Brain microvascular endothelial cell (primary cell): ENCODE measurements around the gene KCMF1.
A peak's percentile ranks its signal among the peaks of the same experiment; 100 is the strongest.

ENCODE experiments used
- DNase-seq: peaks from one replicate; pipeline ENCODE4 v3.0.0-alpha.2; 2020
- H3K27ac ChIP-seq: fragments of 250-450 bp; sonication (Bioruptor Pico); 2 replicates; pipeline ENCODE4 v1.5.1; 2020; ENCODE audit warnings: mild to moderate bottlenecking, moderate library complexity
- H3K27me3 ChIP-seq: fragments of 250-450 bp; sonication (Bioruptor Pico); replicated peaks from 2 replicates; pipeline ENCODE4 v1.5.1; 2020; ENCODE audit warnings: mild to moderate bottlenecking
- H3K36me3 ChIP-seq: fragments of 250-450 bp; sonication (Bioruptor Pico); replicated peaks from 2 replicates; pipeline ENCODE4 v1.5.1; 2020; ENCODE audit warnings: mild to moderate bottlenecking
- H3K4me3 ChIP-seq: 2 replicates; pipeline ENCODE4 v1.5.1; 2011; ENCODE audit warnings: low read depth, mild to moderate bottlenecking, control low read depth, low read length, moderate library complexity
- in situ Hi-C: cut with HindIII; loops from 2 replicates; pipeline ENCODE4 v1.10.0; 2017; ENCODE audit warnings: low sequenced_read_pairs, low pct_ligation_motif_present
- TF ChIP-seq, protein P1 (sequence below): IDR thresholded peaks from 2 replicates; pipeline ENCODE4 v1.5.1; 2011; ENCODE audit warnings: low read depth, mild to moderate bottlenecking, moderate library complexity, low read length, control low read depth, inconsistent platforms; ENCODE audit errors: missing control alignments

KCMF1 gene

DNA sequence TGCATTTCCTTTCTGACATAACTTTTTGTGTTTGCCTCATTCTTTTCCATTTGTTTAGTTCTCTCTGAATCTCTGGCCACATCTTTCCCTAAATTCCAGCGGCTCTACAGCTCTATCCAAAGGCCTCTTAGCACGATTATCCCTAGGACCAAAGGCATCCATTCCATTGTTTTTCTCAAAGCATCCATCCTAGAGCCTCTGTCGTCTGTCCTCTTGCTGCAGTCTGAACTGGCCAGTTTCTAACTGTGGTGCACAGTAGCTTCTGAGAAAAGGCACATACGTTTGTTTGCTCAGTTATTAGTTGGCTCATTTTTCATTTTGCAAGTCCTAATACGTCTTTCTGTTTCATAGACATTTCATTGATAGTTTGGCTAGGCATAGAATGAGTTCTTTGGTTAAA, 116.6 kb downstream of the KCMF1 start:
- no peak overlapping the region for H3K4me3 ChIP-seq
- TF ChIP-seq, protein P1, sequence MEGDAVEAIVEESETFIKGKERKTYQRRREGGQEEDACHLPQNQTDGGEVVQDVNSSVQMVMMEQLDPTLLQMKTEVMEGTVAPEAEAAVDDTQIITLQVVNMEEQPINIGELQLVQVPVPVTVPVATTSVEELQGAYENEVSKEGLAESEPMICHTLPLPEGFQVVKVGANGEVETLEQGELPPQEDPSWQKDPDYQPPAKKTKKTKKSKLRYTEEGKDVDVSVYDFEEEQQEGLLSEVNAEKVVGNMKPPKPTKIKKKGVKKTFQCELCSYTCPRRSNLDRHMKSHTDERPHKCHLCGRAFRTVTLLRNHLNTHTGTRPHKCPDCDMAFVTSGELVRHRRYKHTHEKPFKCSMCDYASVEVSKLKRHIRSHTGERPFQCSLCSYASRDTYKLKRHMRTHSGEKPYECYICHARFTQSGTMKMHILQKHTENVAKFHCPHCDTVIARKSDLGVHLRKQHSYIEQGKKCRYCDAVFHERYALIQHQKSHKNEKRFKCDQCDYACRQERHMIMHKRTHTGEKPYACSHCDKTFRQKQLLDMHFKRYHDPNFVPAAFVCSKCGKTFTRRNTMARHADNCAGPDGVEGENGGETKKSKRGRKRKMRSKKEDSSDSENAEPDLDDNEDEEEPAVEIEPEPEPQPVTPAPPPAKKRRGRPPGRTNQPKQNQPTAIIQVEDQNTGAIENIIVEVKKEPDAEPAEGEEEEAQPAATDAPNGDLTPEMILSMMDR, result no peak
- no peak for DNase-seq
- no peak overlapping the region for H3K27ac ChIP-seq
- peaks cover 6% of the 10 kb centered on the region for H3K27me3 ChIP-seq
- no peaks in the 10 kb centered on the region for H3K36me3 ChIP-seq
- in situ Hi-C loops, result no loop called here

DNA sequence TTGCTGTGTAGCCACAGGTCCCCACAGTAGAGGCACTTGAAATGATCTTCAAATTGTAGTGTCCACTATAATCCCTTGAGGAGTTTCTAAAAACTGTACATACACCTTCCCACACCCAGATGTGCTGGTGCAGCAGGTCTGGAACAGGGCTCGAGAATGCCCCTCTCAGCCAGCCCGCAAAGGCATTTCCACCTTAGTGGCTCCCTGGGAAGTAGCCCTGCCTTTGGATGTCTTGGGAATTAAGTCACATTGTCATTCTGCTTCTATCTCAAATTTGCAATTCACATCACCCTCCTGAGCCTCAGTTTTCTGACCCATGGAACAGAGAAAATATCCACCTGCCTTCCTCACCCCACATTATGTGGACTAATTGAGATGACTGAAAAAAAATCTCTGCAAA, 118.0 kb downstream of the KCMF1 start:
- DNase-seq, result no peak
- peaks cover 6% of the 10 kb centered on the region for H3K27me3 ChIP-seq
- H3K36me3 ChIP-seq, result no peaks in the 10 kb centered on the region
- H3K27ac ChIP-seq, result no peak overlapping the region
- in situ Hi-C loops, result no loop called here
- no peak overlapping the region for H3K4me3 ChIP-seq
- TF ChIP-seq, protein P1, result no peak

DNA sequence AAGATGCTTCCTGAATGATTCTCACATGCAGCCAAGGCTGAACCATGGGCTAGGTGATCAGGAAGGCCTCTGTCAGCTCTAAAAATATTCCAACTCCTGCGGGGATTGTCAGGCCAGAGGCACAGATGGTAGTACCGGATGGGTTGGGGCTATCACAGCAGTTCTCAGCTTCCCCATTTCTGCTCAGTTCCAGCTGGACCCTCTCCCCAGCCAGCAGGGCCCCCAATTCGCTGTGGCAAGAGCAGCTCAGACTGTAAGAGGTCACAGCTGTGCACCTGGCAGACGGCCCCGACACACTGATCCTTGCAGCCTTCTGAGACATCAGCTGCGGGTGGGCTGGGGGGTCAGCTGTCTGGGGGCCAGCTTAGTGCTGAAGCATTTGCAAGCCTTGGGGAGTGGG, 118.6 kb downstream of the KCMF1 start:
- Histone ChIP-seq H3K4me3 (no peak overlapping the region), H3K36me3 (no peaks in the 10 kb centered on the region), H3K27me3 (peaks cover 6% of the 10 kb centered on the region), H3K27ac (no peak overlapping the region)
- TF ChIP-seq, protein P1, result no peak
- DNase-seq, result no peak
- in situ Hi-C loops, result no loop called here

DNA sequence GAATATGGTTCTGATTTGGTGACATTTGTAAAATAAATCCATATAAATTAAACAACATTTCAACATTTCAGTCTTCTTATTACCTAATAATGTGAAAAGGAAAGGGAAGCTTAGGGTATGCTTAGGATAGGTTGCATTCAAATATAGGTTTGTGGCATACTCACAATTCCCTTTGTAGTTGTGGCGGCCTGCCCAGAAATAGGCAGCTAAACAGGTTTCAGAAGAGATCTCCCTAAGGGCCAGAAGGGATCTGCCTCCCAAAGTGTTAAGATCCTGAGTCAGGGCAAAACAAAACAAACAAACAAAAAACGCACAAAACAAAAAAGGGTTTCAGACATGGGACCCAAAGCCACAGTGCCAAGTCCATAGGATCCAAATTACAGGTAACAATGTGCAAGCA, 120.9 kb downstream of the KCMF1 start:
- no peaks in the 10 kb centered on the region for H3K36me3 ChIP-seq

DNA sequence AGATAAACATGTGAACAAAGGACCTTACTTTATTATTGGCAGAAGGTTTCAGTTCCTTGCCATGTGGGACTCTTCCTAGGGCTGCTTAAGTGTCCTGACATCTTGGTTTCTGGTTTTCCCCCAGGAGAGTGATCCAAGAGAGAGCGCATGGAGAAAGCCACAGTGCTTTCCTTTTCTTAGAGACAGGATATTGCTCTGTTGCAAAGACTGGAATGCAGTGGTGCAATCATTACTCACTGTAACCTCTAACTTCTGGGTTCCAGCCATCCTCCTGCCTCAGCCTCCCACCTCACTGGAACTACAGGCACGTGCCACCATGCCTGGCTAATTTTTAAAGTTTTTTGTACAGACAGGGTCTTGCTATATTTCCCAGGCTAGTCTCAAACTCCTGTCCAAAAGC, 124.1 kb downstream of the KCMF1 start:
- H3K4me3 ChIP-seq, result no peak overlapping the region
- TF ChIP-seq, protein P1, result no peak
- H3K27ac ChIP-seq, result no peak overlapping the region
- H3K36me3 ChIP-seq, result no peaks in the 10 kb centered on the region
- in situ Hi-C loops, result no loop called here
- H3K27me3 ChIP-seq, result peaks cover 1% of the 10 kb centered on the region
- peak; percentile 16 for DNase-seq

More for the DNA sequence above, 120.9 kb downstream of the KCMF1 start:
- Histone ChIP-seq H3K27me3 (peaks cover 6% of the 10 kb centered on the region), H3K4me3 (no peak overlapping the region), H3K27ac (no peak overlapping the region)
- TF ChIP-seq, protein P1, result no peak
- in situ Hi-C loops, result no loop called here
- DNase-seq, result no peak

DNA sequence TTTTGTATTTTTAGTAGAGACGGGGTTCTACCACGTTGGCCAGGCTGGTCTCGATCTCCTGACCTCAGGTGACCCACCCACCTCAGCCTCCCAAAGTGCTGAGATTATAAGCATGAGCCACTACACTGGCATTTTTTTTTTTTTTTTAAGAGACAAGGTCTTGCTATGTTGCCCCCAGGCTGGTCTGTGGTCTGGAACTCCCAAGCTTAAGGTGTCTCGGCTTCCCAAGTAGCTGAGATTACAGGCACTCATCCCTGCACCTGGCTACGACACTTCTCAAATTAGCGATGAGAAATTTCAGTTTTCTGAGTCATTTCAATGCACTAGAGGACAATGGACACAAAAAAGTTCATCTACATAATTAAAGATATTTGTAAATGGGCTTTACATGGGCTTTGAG, 125.7 kb downstream of the KCMF1 start:
- Histone ChIP-seq H3K27ac (no peak overlapping the region), H3K27me3 (no peaks in the 10 kb centered on the region), H3K36me3 (no peaks in the 10 kb centered on the region), H3K4me3 (no peak overlapping the region)
- TF ChIP-seq, protein P1, result no peak
- no peak for DNase-seq
- in situ Hi-C loops, result no loop called here
